Measurements from ENCODE around the gene PEDS1.

- TF ChIP-seq TAF1 (conservative IDR thresholded peaks at IDR 0.05) (no peak), SP1 (IDR thresholded peaks at IDR 0.05) (no peak), RXRA (IDR thresholded peaks at IDR 0.05) (no peak), YY1 (IDR thresholded peaks at IDR 0.05) (no peak), ZBTB33 (IDR thresholded peaks at IDR 0.05) (no peak), HNF4G (IDR thresholded peaks at IDR 0.05) (no peak), RAD21 (IDR thresholded peaks at IDR 0.05) (no peak)
- TF ChIP-seq, protein P1, sequence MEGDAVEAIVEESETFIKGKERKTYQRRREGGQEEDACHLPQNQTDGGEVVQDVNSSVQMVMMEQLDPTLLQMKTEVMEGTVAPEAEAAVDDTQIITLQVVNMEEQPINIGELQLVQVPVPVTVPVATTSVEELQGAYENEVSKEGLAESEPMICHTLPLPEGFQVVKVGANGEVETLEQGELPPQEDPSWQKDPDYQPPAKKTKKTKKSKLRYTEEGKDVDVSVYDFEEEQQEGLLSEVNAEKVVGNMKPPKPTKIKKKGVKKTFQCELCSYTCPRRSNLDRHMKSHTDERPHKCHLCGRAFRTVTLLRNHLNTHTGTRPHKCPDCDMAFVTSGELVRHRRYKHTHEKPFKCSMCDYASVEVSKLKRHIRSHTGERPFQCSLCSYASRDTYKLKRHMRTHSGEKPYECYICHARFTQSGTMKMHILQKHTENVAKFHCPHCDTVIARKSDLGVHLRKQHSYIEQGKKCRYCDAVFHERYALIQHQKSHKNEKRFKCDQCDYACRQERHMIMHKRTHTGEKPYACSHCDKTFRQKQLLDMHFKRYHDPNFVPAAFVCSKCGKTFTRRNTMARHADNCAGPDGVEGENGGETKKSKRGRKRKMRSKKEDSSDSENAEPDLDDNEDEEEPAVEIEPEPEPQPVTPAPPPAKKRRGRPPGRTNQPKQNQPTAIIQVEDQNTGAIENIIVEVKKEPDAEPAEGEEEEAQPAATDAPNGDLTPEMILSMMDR (IDR thresholded peaks at IDR 0.05; ENCODE audit: low read depth, low read length, missing input control): no peak
- TF ChIP-seq, protein P2, sequence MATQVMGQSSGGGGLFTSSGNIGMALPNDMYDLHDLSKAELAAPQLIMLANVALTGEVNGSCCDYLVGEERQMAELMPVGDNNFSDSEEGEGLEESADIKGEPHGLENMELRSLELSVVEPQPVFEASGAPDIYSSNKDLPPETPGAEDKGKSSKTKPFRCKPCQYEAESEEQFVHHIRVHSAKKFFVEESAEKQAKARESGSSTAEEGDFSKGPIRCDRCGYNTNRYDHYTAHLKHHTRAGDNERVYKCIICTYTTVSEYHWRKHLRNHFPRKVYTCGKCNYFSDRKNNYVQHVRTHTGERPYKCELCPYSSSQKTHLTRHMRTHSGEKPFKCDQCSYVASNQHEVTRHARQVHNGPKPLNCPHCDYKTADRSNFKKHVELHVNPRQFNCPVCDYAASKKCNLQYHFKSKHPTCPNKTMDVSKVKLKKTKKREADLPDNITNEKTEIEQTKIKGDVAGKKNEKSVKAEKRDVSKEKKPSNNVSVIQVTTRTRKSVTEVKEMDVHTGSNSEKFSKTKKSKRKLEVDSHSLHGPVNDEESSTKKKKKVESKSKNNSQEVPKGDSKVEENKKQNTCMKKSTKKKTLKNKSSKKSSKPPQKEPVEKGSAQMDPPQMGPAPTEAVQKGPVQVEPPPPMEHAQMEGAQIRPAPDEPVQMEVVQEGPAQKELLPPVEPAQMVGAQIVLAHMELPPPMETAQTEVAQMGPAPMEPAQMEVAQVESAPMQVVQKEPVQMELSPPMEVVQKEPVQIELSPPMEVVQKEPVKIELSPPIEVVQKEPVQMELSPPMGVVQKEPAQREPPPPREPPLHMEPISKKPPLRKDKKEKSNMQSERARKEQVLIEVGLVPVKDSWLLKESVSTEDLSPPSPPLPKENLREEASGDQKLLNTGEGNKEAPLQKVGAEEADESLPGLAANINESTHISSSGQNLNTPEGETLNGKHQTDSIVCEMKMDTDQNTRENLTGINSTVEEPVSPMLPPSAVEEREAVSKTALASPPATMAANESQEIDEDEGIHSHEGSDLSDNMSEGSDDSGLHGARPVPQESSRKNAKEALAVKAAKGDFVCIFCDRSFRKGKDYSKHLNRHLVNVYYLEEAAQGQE (IDR thresholded peaks at IDR 0.05): no peak
Observed at GRCh38 chr20:50175938-50176933, 22.7 kb upstream of the PEDS1 start.
